Activated CD4-positive, alpha-beta T cell treated with anti-CD3 and anti-CD28 coated beads for 1 hour (primary cell): ENCODE data around the gene EZH2.

Experiments used
- DNase-seq: peaks from one replicate; pipeline ENCODE4 v3.0.0-alpha.2; 2020

EZH2 gene

DNA sequence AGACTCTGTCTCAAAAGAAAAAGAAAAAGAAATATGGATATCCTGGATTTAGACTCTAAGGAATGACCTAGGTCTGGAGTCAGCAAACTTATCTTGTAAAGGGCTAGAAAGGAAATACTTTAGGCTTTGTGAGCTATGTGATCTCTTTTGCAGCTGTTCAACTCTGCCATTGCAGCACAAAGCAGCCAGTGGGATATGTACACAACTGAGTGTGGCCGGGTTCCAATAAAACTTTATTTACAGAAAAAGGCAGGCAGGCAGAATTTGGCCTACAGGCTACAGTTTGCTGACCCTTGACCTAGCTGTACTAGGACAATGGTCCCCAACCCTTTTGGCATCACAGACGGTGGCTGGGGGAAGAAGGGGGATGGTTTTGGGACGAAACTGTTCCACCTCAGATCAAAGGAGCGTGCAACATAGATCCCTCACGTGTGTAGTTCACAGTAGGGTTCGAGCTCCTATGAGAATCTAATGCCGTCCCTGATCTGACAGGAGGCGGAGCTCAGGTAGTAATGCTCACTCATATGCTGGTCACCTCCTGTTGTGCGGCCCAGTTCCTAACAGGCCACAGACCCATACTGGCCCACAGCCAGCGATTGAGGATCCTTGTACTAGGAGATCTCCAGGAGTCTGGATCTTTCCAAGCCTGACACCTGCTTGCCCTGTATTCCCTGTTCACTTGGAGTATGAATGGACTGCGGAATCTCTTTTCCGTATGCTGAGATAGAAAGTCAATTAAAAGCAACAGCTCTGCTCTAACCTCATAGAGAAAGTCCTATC, 122.4 kb downstream of the EZH2 start:
- no peak for DNase-seq
